Activated T-cell treated with anti-CD3 and anti-CD28 coated beads for 48 hours (primary cell): ENCODE results near the gene SRP9.
A peak's percentile ranks its signal among the peaks of the same experiment; 100 is the strongest.
"Not testable (repeated sequence)": the region's sequence is repeated elsewhere in the genome, so short reads cannot be mapped to it uniquely, and the experiment has no call there.

Experiments
- DNase-seq: peaks from one replicate; pipeline ENCODE4 v3.0.0-alpha.2; 2020; ENCODE audit warnings: low read depth

SRP9 gene

DNA sequence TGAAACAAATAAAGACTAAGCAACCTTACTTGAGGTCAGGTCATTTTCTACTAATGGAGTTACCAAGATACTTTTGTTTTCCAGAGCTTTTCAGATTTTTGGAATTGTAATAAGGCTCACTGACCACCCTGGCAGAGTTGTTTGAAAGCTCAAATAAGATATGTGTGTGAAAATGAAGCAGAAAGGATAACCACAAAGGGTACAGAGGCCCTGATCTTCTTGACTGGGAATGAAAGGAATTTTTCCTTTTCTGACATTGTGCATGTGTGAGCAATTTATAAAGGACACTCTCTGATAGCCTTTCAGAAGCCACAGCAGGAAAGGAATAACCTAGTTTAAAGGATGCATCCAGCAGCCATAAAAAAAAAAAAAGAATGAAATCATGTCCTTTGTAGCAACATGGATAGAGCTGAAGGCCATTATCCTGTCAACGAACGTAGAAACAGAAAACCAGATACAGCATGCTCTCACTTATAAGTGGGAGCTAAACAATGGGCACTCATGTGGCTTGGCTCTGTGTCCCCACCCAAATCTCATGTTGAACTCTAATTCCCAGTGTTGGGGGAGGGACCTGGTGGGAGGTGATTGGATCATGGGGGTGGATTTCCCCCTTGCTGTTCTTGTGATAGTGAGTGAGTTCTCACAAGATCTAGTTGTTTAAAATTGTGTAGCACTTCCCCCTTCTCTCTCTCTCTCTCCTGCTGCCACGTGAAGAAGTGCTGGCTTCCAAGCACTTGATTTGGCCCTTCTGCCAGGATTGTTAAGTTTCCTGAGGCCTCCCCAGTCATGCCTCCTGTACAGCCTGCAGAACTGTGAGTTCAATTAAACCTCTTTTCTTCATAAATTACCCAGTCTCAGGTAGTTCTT lies 3.1 kb upstream of the SRP9 start:
- DNase-seq: no peak

DNA sequence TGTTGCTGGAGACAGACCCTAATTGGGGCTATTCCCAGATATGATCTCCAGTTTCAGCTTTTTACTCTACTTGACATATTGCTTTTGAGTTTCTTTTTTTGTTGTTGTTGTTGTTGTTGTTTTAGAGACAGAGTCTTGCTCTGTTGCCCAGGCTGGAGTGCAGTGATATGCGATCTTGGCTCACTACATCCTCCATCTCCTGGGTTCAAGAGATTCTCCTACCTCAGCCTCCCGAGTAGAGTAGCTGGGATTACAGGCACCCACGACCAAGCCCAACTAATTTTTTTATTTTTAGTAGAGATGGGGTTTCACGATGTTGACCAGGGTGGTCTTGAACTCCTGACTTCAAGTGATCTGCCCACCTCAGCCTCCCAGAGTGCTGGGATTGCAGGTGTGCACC lies 1.3 kb upstream of the SRP9 start:
- no peak for DNase-seq

DNA sequence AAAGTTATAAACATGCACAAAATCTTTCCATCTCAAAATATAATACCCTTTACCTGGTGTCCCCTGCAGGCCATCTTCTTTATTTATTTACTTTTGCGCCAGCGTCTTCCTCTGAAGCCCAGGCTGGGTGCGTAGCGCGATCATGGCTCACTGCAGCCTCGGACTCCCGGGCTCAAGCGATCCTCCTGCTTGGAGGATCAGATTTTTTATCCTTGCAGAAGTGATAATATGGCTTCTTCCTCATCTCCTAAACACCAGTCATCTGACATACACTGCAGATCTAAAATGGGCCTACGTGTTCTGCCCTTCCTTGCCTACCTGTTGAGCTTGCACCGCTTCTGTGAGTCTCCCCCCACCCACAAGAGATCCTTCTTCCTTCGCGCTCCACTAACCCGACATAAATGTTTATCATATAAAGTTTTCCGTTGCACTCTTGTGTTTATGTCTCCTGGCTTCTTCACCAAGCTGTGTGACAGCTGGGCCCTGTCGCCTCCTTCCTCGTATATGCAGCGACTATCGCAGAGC lies 506 bp upstream of the SRP9 start:
- DNase-seq: no peak

DNA sequence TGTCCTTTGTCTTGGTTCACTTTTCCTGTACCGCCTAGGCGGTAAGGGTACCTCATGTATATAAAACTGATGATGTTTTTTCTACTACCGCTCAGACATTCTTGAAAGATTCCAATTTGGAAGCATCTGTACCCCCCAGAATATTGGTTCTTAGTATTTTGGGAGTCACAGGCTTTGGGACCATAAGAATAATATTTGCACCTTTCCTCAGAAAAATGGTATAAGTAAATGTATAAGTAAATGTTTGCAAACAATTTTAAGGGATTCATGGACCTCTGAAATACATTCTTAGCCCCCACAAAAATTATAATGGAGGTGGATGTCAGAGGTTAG lies 677 bp downstream of the SRP9 start:
- DNase-seq: no peak

DNA sequence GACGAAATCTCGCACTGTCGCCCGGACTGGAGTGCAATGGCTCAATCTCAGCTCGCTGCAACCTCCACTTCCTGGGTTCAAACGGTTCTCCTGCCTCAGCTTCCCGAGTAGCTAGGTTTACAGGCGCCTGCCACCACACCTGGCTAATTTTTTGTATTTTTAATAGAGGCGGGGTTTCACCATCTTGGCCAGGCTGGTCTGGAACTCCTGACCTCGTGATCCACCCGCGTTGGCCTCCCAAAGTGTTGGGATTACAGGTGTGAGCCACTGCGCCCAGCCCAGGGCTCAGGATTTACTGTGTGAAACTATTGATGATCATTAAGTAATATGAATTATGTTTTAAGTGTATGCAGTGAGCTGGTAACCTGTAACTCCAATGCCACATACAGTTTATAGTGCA lies 1.5 kb downstream of the SRP9 start:
- DNase-seq: not testable (repeated sequence)

DNA sequence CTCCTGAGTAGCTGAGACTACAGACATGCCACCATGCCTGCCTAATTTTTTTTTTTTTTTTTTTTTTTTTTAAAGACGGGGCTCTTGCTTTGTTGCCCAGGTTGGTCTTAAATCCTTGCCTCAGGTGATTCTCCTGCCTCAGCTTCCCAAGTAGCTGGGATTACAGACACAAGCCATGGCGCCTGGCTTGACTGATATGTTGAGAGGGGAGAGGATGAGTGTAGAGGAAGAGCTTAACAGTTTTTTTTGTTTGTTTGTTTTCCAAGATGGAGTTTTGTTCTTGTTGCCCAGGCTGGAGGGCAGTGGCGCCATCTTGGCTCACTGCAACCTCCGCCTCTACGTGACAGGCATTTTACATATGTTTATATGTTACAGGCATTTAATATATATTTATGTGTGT lies 2.5 kb downstream of the SRP9 start:
- DNase-seq: no peak

DNA sequence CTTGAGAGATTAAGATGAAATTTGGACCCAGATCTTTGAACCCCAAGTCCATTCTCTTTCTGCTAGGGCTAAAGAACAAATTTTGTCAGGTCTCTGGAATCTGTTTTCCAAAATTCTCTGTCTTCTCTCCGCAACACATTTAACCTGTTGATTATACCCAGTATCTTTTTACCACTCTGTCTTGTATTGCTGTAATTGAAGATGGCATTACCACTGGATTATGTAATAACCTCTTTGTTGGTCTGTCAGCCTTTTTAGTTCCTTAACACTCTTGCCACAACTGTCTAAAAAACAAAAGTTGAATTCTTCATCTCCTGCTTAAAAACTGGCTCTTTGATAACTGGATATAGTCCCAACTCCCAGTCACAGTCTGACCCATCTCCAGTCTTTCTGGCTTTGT lies 3.0 kb downstream of the SRP9 start:
- no peak for DNase-seq

DNA sequence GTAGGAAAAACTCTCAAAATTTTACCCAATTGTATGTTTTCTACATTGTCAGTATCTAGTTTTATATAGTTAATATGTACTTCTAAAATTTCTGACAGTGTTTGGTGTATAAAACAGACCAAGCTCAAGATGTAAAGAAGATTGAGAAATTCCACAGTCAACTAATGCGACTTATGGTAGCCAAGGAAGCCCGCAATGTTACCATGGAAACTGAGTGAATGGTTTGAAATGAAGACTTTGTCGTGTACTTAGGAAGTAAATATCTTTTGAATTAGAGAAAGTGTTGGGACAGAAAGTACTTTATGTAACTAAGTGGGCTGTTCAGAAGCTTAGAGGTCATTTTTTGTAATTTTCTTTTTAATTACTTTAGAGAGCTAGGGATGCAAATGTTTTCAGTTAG lies 11.5 kb downstream of the SRP9 start:
- DNase-seq: not testable (repeated sequence)

DNA sequence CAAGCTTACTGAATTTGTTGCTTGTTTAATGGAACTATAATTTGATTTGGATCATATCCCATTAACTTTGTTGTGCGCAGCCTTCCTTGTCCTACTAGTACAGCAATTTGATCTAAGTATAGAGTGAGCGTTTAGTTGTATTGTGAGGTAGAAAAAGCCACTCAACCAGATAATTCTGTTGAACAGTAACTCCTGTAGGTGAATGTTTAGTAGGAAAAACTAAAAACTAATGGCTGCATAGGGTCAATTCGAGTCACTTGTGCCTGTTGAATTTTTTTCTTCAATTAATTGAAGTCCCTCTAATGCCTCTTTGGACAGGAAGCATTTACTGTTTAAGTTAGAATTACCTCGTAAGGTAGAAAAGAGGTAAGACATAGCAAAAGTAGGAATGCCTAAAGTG lies 17.3 kb downstream of the SRP9 start:
- no peak for DNase-seq

DNA sequence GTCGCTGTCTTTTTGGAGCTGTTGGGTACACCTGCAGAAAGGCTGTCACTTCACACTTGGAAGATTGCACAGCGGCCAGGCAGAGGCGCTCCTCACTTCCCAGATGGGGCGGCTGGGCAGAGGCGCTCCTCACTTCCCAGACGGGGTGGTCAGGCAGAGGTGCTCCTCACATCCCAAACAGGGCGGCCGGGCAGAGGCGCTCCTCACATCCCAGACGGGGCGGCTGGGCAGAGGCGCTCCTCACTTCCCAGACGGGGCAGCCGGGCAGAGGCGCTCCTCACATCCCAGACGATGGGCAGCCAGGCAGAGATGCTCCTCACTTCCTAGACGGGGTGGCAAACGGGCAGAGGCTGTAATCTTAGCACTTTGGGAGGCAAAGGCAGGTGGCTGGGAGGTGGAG lies 18.5 kb downstream of the SRP9 start:
- DNase-seq: not testable (repeated sequence)

DNA sequence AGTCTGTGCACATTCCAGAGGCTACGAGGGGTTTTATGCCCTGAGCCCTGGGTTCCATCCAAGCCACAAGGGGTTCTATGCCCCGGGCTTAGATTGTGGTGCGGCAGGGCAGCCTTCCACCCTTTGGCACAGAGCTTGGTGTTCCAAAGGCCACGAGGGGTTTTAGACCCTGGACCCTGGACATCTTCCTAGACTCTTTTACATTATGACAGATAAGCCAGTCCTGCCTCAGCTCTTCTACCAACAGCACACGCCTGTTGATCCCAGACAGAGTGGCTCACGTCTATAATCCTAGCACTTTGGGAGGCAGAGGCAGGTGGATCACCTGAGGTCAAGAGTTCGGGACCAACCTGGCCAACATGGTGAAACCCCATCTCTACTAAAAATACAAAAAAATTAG lies 23.5 kb downstream of the SRP9 start:
- DNase-seq: not testable (repeated sequence)

DNA sequence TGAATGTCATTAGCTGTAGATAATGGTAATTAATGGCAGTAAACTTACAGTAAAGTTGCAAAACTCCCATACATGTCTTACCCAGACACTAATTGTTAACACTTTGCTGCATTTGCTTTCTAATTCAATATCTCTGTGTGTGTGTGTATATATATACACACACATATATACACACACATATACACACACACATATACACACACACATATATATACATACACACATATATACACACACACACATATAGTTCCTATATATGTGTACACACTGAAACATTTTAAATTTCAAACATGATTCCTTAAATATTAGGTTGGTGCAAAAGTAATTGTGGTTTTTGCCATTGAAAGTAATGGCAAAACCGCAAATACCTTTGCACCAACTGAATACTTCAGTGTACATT lies 28.6 kb downstream of the SRP9 start:
- DNase-seq: no peak

DNA sequence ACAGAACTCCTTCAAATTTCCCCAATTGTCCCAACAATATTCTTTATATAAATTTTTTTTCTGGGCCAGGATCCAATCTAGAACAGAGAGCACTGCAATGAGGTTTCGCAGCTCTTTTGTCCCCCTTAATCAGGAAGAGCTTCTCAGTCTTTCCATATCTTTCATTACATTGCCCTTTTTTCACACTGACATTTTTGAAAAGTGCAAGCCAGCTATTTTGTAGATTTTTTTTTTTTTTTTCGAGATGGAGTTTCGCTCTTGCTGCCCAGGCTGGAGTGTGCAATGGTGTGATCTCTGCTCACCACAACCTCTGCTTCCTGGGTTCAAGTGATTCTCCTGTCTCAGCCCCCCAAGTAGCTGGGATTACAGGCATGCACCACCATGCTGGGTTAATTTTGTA lies 29.1 kb downstream of the SRP9 start:
- not testable (repeated sequence) for DNase-seq

DNA sequence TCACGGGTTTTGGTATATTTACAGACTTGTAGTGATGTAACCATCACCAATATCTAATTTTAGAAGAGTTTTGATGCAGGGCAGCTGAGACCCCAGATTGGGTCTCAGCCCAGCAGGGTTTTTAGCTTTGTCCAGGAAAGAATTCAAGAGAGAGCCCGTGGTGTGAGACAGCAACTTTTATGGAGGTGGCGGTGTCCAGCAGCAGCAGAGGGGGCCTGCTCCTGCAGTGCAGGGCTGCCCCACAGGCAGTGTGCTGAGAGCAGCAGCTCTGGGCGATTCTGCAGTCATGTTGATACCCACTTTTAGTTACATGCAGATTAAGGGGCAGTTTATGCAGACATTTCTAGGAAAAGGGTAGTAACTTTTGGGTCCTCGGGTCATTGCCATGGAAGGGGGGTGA lies 30.5 kb downstream of the SRP9 start:
- DNase-seq: no peak

DNA sequence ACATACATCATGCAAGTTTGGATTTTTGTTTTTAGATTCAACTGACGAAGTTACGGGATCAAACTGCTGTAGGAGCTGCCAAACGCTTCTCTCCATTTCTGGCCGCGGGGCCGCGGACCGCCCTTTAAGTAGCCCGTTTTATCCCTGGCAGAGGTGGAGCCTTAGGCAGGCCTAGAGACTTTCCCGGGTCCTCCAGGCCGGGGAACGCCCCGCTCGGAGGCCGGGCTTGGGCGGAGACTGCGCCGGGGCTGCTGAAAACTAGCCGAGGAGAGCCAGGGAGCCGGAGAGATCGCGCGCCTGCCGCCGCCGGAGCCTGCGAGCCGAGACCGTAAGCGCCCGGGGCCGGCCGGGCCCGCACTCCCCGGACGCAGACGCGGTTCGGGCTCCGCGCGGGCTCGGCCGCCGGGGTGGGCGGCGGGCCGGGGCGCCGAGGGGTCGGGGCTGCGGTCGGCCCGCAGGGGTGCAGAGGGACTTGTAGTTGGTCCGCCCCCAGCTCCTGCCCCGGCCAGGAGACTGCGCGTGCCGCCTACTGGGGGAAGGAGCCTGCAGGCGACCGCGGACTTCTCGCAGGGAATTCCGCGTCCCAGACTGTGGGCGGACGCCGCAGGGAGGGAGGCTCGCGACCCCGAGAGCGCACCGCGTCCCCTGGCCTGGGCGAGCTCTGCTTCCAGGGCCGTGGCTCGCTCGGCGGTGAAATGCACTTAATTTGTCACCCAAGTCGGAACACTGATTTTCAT lies 32.4 kb downstream of the SRP9 start, which contains the start of gene EPHX1:
Gene EPHX1 (plus strand): TSS at position 283 of the 737 bp plus-strand sequence. CDS start 18,606 bp downstream, outside the sequence.
- peak; percentile 78 for DNase-seq

DNA sequence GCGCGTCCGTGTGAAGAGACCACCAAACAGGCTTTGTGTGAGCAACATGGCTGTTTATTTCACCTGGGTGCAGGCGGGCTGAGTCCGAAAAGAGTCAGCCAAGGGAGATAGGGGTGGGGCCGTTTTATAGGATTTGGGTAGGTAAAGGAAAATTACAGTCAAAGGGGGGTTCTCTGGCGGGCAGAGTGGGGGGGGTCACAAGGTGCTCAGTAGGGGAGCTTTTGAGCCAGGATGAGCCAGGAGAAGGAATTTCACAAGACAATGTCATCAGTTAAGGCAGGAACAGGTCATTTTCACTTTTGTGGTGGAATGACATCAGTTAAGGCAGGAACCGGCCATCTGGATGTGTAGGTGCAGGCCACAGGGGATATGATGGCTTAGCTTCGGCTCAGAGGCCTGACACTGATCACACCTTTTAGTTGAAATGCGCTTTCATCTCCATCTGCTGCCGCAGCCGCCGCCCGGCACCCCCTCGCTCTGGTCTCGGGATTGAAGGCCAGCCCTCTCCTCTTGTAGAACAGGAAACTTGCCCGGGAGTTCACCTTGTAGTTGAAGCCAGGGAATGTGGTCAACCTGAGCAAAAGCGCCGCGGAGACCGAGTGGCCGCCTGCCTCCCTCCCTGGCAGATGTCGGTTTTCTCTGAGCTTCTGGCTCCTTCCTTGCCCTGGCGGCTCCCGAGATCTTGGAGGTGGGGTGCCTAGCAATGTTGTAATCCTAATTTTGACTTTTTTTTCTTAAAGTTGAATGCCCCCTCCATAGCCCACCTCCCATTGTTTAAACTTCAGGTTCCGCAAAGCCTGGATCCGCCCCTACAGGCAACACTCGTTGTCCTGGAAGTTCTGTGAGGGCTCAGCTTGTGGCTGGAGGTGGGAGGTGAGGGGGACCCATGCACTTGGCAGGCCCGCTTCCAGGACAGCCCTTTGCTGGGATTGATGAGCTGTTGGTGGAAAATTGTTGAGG lies 33.2 kb downstream of the SRP9 start:
- DNase-seq: not testable (repeated sequence)

DNA sequence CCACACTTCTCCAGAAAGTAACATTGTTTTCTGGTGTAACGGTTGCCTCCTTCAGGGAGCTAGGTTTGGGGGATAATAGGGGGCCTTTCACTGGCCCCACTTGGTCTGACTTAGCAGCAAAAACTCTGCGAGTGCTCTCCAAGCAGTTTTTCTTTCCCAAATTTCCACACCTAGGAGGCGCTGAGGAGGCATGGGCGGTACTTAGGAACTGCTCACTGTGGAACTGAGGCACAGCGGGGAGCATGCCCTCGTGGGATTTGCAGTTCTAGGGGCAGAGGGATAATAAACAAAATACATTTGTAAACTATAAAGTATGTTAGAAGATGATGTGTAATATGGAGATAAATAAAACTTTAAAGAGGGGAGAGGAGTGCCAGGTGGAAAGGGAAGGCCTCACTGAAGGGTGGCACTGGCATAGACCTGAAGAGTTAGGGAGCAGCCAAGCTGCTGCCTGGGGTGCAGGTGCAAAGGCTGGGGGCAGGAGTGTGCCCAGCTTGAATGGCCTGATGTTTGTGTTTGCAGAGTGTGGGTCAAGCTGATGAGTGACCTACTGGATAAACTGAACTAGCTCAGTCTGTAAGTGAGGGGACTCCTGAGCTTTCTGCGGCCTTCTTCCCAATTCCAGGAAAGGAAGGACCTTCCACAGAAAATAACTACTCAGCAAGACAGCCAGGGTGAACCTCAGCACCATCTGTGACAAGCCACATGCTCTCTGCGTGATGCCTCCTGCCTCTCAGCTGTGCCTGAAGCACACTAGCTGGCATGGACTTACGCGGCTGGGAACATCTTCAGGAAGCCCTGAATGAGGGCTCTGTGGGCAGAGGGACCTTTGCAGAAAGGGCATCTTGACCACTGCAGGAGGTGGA lies 34.2 kb downstream of the SRP9 start:
- DNase-seq: no peak

DNA sequence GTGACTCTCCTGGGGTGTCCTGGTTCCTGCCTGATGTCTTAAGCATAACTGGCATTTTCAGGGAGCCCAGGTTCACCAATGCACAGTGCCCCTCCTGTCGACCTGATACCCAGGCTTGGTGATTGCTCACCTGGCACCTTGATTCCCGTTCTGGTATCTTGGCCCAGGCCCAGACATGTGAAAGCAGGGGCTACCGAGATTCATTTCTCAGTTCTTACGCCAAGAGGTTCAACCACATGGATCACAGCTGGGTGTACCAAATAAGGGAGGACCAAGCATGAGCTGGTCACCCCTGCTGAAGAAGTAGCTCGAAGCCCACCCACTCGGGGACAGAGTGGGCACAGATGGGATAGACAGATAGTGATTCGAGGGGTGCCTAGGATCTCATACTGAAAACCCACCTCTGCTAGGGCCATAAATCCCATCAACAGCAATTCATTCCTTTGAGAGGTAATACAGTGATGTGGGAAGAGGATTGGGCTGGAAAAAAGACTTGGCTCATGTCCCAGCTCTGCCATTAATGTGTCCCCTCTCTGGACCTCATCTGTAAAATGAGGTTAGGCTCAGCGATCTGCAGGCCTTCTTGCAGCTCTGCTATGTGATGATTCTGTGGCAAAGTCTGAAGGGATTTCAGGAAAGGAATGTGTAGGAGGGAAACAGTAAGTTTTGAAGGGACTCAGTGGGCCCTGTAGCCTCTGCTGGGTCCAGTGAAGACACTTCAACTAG lies 35.0 kb downstream of the SRP9 start:
- DNase-seq: no peak

DNA sequence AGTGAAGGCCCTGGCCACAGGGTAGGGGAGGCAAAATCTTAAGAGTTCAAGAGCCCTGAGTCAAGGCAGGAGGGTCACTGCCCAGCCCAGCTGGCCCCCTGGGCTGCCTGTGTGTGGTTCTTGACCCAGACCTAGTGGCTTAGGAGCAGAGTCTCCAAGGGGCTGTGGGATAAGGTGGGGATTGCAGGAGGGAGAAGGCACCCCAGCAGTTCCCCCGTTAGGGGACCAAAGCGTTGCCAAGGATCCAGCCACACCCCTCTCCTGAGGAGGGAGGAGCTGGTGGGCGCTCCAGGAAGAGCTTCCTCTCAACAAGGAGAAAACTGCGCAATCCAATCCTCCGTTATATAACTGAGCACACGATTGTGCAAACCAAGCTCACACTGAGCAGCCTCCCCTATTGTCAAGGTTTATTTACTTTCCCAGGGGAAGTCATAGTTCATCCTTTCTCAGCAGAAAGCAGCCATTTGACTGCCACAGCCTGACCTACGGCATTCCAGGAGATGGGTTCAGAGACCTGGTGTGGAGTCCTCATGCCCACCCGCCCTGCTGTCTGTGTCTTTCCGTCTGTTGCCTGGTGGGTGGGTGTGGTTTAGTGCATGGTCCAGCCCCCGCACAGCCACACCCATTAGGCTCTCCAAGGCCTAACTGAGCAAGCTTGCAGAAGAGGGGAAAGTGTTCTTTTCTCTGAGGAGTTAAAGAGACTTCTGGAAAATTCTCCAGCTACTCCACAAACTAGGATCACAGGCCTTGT lies 35.8 kb downstream of the SRP9 start:
- DNase-seq: no peak

DNA sequence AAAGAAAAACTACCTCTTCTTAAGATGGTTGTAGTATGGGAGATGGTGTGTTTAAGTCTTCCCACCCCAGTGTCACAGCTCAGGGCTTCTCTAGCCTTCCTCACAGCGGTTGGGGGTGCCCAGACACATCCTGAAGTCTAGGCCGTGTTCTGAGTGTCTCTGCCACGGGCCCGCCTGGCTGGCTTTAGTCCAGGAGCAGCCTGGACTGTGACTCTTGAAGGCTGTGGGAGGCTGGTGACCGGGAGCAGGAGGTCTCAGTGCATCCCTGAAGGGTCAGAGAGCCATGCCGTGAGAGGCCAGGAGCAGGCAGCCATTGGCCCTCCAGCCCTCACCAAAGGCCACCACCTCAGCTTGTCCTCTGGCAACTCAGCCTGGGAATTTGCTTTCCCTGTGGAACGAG lies 36.8 kb downstream of the SRP9 start:
- DNase-seq: no peak
